ENCODE data around the gene ANKRD13D.

DNA sequence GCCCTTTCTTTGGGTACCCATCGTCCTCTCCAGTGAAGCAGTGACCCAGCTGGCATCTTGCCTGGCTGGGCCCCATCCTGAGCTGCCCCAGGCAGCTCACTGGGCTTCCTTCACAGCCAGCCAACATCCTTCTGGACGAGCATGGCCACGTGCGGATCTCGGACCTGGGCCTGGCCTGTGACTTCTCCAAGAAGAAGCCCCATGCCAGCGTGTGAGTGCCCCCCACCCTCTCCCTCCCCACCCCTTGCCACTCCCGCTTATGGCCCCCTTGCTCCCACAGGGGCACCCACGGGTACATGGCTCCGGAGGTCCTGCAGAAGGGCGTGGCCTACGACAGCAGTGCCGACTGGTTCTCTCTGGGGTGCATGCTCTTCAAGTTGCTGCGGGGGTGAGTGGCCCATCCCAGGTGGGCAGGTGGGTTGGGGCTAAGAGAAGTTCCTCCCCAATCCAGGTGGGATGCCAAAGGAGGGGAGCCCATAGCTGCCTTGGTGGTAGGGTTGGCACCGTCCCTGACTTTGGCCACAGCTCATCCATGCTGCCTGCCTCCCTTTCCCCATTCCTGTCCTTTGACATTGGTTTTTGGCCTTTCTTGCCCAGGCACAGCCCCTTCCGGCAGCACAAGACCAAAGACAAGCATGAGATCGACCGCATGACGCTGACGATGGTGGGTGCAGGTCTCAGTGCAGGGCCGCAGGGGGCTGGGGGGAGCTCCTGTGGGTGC is 6.8 kb upstream of the ANKRD13D start:
- TF ChIP-seq, protein P1, sequence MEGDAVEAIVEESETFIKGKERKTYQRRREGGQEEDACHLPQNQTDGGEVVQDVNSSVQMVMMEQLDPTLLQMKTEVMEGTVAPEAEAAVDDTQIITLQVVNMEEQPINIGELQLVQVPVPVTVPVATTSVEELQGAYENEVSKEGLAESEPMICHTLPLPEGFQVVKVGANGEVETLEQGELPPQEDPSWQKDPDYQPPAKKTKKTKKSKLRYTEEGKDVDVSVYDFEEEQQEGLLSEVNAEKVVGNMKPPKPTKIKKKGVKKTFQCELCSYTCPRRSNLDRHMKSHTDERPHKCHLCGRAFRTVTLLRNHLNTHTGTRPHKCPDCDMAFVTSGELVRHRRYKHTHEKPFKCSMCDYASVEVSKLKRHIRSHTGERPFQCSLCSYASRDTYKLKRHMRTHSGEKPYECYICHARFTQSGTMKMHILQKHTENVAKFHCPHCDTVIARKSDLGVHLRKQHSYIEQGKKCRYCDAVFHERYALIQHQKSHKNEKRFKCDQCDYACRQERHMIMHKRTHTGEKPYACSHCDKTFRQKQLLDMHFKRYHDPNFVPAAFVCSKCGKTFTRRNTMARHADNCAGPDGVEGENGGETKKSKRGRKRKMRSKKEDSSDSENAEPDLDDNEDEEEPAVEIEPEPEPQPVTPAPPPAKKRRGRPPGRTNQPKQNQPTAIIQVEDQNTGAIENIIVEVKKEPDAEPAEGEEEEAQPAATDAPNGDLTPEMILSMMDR (conservative IDR thresholded peaks at IDR 0.05), result no peak
- TF ChIP-seq ZFX (IDR thresholded peaks at IDR 0.05), result no peak

Data from C4-2B (cell line).